RWPE1 (cell line): Measurements from ENCODE around the gene ANXA1.

ENCODE experiments used
- CTCF ChIA-PET: fragments of 350-600 bp; sonication (Branson Sonifier 250); formaldehyde crosslinking; extraction: SDS; loops from one replicate; lab custom pipeline; 2021; lab: Yijun Ruan, JAX
- POLR2A ChIA-PET: fragments of 400-600 bp; formaldehyde crosslinking; extraction: SDS; loops from one replicate; lab custom pipeline; 2020; ENCODE audit warnings: antibody characterized with exemption; ENCODE audit not compliant: low non-redundant PET; lab: Yijun Ruan, JAX
- DNase-seq: peaks from one replicate; pipeline ENCODE4 v3.0.0; 2012; ENCODE audit warnings: low spot score
- H3K27ac ChIP-seq: fragments of 450-650 bp; 2 replicates; pipeline ENCODE4 v1.5.1; 2017
- TF ChIP-seq, protein P1 (sequence below): fragments of 450-650 bp; conservative IDR thresholded peaks from 2 replicates; pipeline ENCODE4 v1.5.1; 2017; ENCODE audit warnings: low read depth, mild to moderate bottlenecking

Gene ANXA1

GRCh38 chr9:73216100-73216499 is 64.4 kb downstream of the ANXA1 start:
- ChIA-PET CTCF (interaction anchor here (0.6 to 1.4 kb wide), 2 partner anchors 15 to 311 kb away, joined by 3 to 4 read pairs; no protein-coding TSS in a partner anchor), POLR2A (no interaction called here)
- no peak for DNase-seq
- TF ChIP-seq, protein P1, sequence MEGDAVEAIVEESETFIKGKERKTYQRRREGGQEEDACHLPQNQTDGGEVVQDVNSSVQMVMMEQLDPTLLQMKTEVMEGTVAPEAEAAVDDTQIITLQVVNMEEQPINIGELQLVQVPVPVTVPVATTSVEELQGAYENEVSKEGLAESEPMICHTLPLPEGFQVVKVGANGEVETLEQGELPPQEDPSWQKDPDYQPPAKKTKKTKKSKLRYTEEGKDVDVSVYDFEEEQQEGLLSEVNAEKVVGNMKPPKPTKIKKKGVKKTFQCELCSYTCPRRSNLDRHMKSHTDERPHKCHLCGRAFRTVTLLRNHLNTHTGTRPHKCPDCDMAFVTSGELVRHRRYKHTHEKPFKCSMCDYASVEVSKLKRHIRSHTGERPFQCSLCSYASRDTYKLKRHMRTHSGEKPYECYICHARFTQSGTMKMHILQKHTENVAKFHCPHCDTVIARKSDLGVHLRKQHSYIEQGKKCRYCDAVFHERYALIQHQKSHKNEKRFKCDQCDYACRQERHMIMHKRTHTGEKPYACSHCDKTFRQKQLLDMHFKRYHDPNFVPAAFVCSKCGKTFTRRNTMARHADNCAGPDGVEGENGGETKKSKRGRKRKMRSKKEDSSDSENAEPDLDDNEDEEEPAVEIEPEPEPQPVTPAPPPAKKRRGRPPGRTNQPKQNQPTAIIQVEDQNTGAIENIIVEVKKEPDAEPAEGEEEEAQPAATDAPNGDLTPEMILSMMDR = no peak
- H3K27ac ChIP-seq = no peak overlapping the region
